LNCAP (cell line): Measurements from ENCODE around the gene ST14.

ENCODE experiments used
- CTCF ChIP-seq: fragments of 450-650 bp; IDR thresholded peaks from 2 replicates; pipeline ENCODE4 v1.5.1; 2017; ENCODE audit warnings: mild to moderate bottlenecking

Gene ST14

GRCh38 chr11:130215531-130216220, 56.1 kb downstream of the ST14 start:
- no peak for TF ChIP-seq CTCF

DNA sequence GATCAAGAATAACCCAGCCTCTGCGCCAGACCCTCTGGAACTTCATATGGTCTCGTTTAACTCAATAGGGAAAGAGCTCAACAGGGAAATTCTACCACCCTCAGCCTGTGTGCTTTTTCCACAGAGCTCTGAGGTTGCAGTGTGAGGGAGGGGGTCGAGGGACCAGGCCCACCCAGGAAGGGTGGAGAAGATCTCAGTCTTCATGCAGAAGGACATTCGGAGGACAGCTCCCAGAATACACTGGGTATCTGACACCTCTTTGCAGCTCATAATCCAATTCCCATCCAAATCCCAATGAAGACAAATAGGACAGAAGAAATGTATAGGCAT, 56.6 kb downstream of the ST14 start:
- no peak for TF ChIP-seq CTCF

DNA sequence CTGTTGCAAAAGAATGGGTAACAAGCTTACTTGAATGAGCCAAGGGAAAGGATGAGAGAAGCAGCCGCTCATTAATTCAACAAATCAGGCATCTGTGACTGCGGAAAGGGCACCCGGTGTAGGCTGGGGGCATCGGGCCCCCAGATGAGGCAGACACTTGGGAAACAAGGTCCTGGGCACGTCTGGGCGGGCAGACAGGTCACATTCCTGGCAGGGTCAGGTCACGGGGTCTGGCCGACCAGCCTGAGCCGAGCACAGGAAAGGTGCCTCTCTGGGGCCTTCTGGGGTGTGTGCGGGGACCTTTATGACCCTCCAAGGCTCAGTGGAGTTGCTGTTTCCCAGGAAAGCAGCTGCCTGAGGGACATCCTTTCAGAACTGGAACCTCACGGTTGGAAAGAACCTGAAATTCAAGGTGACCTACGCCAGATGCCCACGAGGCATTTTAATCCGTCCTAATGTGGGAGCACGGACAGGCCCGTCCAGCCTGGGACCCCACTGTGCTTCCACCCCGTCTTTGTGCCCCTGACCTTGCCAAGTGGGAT, 57.1 kb downstream of the ST14 start:
- TF ChIP-seq CTCF, result no peak

DNA sequence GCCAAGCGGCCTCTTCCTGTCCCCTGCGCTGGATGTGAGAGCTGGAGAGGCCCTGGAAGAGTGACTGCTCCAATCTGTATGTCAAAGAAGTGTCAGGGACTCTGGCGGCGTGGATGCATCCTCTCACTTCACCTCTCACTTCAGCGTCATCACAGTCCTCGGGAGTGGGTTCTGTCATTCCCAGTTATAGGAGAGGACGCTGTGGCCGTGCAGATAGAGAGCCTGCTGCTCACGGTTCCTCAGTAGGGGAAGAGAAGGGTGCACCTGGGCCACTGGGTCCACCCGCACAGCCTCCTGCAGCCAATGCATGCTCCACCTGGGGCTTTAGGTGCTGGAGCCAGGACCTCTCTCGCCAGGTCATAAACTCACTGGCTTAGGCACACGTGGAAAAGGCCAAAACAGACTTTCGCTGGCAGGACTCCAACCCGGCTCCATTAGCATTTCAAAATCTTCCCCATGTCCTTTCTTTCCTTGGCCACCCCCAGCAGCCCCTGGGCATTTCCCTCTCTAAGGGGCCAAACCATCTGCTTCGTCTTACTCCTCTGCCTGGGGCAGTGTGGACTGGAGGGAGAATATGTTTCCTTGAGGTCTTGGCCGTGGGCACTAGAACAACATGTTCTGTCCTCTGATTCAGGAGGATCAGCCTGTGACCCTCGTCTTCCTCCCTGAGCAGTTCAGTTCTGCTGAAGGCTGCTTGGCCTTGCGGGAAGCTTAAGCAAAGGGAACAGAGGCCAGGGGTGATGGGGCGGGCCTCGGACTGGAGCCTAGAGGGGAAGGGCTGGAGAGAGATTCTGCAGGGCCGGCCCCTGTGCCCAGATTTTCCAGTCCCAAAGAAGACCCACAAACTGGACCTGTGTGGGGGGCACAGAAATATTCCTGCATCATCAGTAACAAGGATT, 57.8 kb downstream of the ST14 start:
- TF ChIP-seq CTCF, result no peak

- no peak for TF ChIP-seq CTCF
Observed at GRCh38 chr11:130218501-130219070, 59.0 kb downstream of the ST14 start.

DNA sequence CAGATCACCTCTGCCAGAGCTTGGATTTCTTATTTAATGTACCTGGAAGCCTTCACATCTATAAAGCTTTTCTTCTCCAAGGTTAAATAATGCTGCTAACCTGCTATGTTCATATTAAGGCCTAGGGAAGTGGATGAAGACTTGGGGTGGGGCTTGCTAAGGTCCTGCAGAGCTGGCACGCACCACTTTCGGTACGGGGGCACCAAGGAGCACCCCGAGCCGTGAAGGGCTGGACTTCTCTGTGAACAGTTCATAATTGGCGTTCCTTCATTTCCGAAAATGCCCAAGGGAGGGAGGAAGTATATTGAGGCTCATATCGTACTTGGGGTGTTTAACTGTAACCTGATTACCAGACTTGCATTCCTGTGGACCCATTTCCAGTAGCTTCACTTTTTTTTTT, 59.6 kb downstream of the ST14 start:
- no peak for TF ChIP-seq CTCF

DNA sequence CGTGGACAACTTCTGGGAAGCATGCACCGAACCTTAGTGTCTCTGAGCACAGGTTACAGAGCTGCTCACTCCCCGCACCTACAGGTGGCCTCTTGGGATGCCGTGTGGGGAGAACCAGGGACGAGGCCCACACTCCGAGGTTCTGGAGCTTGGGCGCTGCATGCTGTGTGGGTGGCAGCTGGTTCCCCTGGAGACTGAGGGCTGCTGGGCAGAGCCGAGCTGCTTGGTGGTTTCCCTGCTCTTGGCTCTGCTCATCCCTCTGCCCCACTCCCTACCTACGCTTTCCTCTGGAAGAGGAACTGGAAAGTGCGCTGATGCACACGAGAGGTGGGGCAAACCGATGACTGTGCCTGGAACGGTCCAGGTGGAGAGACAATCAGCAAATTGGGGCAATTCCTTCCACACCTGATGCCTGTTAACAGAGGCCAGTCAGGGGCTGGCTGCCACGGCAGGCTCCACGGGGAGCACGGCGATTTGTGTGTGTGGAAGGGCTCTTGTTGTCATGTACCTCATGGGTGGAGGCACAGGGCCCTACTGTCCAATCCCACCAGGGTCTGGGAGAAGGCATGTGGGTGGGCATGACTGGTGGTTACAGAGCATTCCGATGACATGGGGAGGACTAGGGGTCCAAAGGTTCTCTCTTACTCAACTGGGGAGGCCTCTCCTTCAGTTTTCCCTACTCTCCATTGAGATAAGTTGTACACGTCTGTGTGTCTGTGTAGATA, 60.9 kb downstream of the ST14 start:
- TF ChIP-seq CTCF, result no peak
